ENCODE data around the gene NRN1L. TPM values are rescaled to one million over a fixed set of nuclear protein-coding genes. Genes with fewer than 3 reads are reported as not detected.

The NRN1L gene
- total RNA-seq, 2 donors from 2014 or later, result not detected

DNA sequence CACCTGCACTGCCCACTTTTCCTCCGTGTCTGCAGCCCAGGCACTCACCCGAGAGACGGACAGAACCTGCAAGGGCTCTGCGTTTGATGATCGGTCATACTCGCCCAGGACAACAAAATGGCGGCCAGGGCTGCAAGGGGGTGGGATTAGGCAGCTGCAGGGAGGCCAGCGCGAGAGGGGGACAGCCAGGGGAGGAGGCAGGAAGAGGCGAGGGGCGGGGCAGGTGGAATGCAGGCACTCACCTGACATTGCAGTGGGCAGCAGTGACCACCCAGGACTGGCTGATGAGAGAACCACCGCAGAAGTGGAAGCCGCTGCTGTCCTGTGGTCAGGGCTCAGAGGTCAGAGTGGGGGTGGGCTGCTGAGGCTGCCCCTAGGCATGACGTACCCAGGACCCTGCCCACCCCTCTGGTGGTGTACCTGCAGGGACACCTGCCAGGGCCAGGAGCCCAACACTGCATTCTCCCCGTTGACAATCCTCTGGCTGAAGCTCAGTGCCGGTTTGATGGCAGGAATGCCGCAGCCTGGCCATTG, 46.1 kb downstream of the NRN1L start:
- Histone ChIP-seq H3K9me3 (no peaks in the 10 kb centered on the region), H3K27ac (no peak overlapping the region), H3K4me3 (no peak overlapping the region), H3K27me3 (replicated peaks; ENCODE audit: insufficient read depth) (no peaks in the 10 kb centered on the region), H3K36me3 (peaks cover 22% of the 10 kb centered on the region), H3K4me1 (ENCODE audit: control insufficient read depth in 1 of 2, low read depth in 2 of 2) (peaks cover 14 to 27% of the 10 kb centered on the region in 2 donors)
- no peak for ATAC-seq (ENCODE audit: insufficient number of reproducible peaks, low FRiP score, low read depth)
- no peak for DNase-seq (ENCODE audit: low spot score)
- TF ChIP-seq, protein P1, sequence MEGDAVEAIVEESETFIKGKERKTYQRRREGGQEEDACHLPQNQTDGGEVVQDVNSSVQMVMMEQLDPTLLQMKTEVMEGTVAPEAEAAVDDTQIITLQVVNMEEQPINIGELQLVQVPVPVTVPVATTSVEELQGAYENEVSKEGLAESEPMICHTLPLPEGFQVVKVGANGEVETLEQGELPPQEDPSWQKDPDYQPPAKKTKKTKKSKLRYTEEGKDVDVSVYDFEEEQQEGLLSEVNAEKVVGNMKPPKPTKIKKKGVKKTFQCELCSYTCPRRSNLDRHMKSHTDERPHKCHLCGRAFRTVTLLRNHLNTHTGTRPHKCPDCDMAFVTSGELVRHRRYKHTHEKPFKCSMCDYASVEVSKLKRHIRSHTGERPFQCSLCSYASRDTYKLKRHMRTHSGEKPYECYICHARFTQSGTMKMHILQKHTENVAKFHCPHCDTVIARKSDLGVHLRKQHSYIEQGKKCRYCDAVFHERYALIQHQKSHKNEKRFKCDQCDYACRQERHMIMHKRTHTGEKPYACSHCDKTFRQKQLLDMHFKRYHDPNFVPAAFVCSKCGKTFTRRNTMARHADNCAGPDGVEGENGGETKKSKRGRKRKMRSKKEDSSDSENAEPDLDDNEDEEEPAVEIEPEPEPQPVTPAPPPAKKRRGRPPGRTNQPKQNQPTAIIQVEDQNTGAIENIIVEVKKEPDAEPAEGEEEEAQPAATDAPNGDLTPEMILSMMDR (IDR thresholded peaks at IDR 0.05), result no peak

DNA sequence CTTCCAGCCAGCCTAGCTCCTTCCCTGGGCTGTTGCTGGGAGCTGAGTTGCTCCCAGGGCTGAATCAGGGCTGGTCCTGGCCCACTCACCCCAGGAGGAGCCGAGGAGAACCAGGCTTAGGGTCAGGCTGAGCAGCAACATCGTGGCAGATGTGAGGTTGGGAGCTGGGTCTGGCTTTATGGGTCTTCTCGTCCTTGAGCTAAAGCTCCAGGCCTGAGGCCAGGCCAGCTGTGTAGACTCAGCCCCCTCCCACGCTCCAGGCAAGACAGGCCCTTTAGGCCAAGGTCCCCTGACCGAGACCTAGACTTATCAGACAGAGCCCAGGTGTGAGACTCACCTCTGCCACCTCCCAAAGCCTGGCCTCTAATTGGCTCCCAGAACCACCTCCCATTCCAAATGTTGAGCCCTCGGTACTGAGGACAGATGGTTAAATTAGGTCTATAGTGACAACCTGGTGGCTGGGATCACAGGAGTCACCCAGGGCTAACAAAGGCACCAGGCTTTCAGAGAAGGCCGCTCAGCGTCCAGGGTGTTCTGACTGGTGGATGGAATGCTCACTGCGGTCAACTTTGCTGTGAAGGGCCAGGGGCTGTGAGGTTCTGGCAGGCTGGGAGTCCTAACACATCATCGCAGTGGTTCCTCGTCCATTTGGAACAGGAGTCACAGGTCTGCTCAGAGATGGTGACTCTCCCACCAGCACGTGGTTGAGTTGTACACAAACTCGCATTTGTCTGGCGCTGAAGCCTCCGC, 47.2 kb downstream of the NRN1L start, which contains the start of gene CTRL:
Gene CTRL, minus strand, starts transcription at position 151 of the 750 bp plus-strand sequence. Its CDS starts 10 bp downstream, at position 141.
- H3K4me3 ChIP-seq, result no peak within 1 kb of the TSS
- no peak for ATAC-seq (ENCODE audit: insufficient number of reproducible peaks, low FRiP score, low read depth)
- no peak for DNase-seq (ENCODE audit: low spot score)
- no peaks in the 10 kb centered on the region for H3K27me3 ChIP-seq (replicated peaks; ENCODE audit: insufficient read depth)
- TF ChIP-seq, protein P1 (IDR thresholded peaks at IDR 0.05), result no peak
- no peaks in the 10 kb centered on the region for H3K9me3 ChIP-seq
- H3K27ac ChIP-seq, result no peak within 1 kb of the TSS
- H3K4me1 ChIP-seq (ENCODE audit: control insufficient read depth in 1 of 2, low read depth in 2 of 2), result peaks cover 11 to 17% of the 10 kb centered on the region in 2 donors
- peaks cover 22% of the 10 kb centered on the region for H3K36me3 ChIP-seq

DNA sequence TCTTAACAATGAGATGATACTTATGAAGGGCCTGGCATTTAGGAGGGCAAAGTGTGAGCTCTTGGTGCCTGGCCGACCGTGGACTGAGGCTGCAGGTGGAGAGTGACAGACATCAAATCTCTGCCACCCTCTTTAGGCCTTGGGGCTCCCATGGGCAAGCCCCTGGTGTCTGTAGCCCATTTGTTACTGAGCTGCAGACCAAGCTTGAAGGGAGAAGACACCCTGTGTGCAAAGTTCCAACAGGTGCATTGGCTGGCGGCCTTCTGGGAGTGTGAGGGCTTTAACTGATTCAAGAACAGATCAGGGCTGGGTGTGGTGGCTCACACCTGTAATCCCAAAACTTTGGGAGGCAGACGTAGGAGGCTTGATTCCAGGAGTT, 47.8 kb downstream of the NRN1L start:
- TF ChIP-seq, protein P1 (IDR thresholded peaks at IDR 0.05), result no peak
- H3K27me3 ChIP-seq (replicated peaks; ENCODE audit: insufficient read depth), result no peaks in the 10 kb centered on the region
- ATAC-seq (ENCODE audit: insufficient number of reproducible peaks, low FRiP score, low read depth) (no peak), DNase-seq (ENCODE audit: low spot score) (no peak)
- H3K27ac ChIP-seq, result no peak overlapping the region
- peaks cover 20% of the 10 kb centered on the region for H3K36me3 ChIP-seq
- H3K4me1 ChIP-seq (ENCODE audit: control insufficient read depth in 1 of 2, low read depth in 2 of 2), result peaks cover 16 to 20% of the 10 kb centered on the region in 2 donors
- no peak overlapping the region for H3K4me3 ChIP-seq
- H3K9me3 ChIP-seq, result no peaks in the 10 kb centered on the region

DNA sequence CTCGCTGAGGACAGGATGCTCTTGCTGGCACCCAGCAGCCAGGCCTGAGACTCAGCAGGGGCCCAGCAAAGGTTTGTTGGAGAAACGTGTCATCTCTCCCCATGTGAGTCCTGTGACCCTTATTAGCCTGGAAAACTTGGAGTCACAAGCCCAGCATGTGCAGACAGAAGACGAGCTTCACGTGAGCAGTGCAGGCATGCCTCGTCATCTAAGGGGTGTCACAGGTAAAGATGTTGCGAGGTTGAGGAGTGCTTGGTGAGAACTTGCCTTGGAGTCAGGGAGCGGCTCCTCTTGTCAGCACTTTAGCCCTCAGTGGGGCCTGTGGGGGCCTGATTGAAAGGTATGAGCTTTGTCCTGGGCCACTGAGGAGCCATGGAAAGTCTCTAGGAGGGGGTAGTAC, 49.1 kb downstream of the NRN1L start:
- TF ChIP-seq, protein P1 (IDR thresholded peaks at IDR 0.05), result no peak
- Histone ChIP-seq H3K27me3 (replicated peaks; ENCODE audit: insufficient read depth) (no peaks in the 10 kb centered on the region), H3K27ac (no peak overlapping the region), H3K4me3 (no peak overlapping the region), H3K36me3 (peaks cover 14% of the 10 kb centered on the region), H3K9me3 (no peaks in the 10 kb centered on the region), H3K4me1 (ENCODE audit: control insufficient read depth in 1 of 2, low read depth in 2 of 2) (peaks cover 17 to 21% of the 10 kb centered on the region in 2 donors)
- ATAC-seq (ENCODE audit: insufficient number of reproducible peaks, low FRiP score, low read depth), result no peak
- no peak for DNase-seq (ENCODE audit: low spot score)

DNA sequence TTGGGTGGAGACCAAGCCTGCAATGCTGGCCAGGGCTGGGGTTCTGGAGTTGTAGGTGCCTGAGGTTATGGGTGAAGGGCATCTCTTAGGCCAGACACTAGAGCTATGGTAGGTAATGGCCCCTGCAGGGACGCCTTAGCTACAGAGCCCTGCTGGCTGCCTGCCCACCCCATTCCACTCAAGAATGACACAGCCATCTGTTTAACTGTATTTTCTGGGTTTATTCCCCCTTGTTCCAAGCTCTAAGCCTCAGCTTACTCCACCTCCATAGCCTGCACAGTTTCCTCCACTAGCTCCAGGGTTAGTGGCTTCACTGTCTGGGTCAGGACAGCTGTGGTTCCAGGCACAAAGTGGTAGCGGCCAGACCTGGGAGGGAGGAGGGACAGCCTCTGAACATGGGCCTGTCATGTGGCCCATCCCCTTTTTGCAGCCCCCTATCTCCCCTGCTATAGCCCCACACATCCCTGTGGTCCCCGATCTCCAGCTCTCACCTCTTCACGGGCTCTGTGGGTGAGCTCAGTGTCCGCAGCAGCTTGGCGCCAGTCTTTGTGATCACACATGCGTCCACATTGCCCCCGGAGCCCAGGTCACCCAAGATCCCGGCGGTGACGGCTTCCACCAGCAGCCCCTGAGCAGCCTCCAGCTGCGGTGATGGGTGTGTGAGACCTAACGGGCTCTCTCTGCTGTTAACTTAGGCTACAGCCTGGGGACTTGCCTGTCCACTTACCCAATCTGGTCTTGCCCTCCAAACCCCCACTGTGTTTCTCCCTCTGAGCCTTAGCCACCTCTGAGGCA, 49.8 kb downstream of the NRN1L start:
- Histone ChIP-seq H3K4me1 (ENCODE audit: control insufficient read depth in 1 of 2, low read depth in 2 of 2) (peaks cover 17 to 21% of the 10 kb centered on the region in 2 donors), H3K4me3 (peak overlapping the region; percentile 100), H3K36me3 (peaks cover 11% of the 10 kb centered on the region), H3K9me3 (no peaks in the 10 kb centered on the region), H3K27ac (peak overlapping the region in 1 of 2 donors; percentile 89), H3K27me3 (replicated peaks; ENCODE audit: insufficient read depth) (no peaks in the 10 kb centered on the region)
- DNase-seq (ENCODE audit: low spot score), result no peak
- ATAC-seq (ENCODE audit: insufficient number of reproducible peaks, low FRiP score, low read depth), result no peak
- TF ChIP-seq, protein P1 (IDR thresholded peaks at IDR 0.05), result no peak
